Measurements from ENCODE around the gene SPECC1.
"Not testable (repeated sequence)": the region's sequence is repeated elsewhere in the genome, so short reads cannot be mapped to it uniquely, and the experiment has no call there.

SPECC1 gene

DNA sequence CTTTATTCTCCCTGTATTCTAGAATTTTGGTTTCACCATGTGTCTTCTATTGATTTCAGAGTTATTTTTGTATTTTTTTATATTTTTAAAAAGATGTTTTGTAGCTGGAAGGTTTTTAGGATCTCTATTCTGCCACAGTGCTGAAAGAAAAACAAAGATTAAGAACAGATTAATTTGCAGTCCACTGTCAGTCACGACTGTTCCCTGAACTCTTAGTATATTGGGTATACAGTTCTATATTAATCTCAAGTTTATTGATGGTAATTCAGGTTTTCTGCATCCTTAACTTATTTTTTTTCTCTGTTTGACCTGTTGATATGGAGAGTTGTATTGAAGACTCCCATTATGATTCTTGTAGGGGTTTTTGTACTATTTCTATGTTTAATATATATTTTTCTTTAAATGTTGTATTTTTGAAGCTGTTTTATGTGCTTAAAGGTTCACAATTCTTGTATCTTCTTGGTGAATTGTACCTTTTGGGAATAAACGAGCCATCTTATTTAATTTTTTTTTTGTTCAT, 2.9 kb downstream of the SPECC1 start:
- DNase-seq: no peak

DNA sequence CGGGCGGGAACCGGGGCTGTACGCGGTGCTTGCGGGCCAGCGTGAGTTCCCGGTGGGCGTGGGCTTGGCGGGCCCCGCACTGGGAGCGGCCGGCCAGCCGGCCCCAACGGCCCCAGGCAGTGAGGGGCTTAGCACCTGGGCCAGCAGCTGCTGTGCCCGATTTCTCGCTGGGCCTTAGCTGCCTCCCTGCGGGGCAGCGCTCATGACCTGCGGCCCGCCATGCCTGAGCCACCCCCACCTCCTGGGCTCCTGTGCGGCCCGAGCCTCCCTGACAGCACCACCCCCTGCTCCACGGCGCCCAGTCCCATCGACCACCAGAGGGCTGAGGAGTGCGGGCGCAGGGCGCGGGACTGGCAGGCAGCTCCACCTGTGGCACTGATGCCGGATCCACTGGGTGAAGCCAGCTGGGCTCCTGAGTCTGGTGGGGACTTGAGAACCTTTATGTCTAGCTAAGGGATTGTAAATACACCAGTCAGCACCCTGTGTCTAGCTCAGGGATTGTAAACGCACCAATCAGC, 7.4 kb downstream of the SPECC1 start:
- DNase-seq: not testable (repeated sequence)

DNA sequence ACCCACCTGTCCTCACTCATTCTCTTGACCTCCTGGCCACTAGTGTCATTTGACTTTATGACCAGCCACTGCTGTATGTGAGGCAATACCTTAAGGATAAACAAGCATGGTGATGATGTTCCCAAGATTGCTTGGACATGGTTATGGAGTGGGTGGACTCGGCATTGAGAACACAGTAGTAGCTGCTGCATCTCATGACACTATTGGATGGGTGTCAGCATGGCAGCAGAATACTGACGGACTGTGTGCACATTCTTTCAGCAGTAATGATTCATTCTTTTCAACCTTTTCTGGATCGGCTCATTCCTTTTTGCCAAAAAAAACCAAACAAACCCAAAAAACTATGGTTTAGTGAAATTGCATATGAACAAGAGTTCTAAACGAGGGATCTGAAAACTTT, 13.5 kb downstream of the SPECC1 start:
- no peak for DNase-seq

DNA sequence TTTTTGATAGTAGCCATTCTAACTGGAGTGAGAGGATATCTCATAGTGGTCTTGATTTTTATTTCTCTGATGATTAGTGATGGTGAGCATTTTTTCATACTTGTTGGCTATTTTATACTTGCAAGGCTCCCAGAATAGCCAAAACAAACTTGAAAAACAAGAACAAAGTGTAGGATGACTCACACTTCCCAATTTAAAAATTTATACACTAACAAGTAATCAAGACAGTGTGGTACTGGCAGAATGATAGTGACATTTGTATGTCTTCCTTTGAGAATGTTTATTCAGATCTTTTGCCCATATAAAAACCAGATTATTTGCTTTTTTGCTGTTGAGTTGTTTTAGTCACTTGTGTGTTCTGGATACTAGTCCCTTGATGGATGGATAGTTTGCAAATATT, 17.8 kb downstream of the SPECC1 start:
- no peak for DNase-seq

DNA sequence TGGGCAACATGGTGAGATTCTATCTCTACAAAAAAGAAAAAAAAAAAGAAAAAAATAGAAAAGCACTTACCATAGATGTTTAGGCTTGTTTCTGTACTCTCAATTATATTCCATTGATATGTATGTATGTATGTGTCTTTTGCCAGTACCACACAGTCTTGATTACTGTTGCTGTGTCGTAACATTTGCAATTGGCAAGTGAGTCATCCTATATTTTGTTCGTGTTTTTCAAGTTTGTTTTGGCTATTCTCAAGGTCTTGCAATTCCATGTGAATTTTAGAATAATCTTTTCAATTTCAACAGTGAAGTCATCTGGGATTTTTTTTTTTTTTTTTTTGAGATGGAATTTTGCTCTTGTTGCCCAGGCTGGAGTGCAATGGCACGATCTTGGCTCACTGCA, 19.3 kb downstream of the SPECC1 start:
- no peak for DNase-seq

DNA sequence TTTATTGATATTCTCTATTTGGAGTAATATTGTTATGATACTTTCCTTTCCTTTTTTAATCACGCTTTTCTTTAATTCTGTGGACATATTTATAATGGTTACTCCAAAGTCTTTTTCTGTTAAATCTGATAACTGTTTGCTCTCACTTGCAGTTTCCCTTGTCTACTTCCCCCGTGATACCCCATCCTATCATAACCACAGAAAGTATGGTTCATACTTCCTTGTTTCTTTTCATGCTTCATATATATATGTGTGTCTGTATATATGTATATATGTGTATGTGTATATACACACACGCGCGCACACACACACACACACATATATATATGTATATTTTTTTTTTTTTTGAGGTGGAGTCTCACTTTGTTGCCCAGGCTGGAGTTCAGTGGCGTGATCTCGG, 23.5 kb downstream of the SPECC1 start:
- no peak for DNase-seq

DNA sequence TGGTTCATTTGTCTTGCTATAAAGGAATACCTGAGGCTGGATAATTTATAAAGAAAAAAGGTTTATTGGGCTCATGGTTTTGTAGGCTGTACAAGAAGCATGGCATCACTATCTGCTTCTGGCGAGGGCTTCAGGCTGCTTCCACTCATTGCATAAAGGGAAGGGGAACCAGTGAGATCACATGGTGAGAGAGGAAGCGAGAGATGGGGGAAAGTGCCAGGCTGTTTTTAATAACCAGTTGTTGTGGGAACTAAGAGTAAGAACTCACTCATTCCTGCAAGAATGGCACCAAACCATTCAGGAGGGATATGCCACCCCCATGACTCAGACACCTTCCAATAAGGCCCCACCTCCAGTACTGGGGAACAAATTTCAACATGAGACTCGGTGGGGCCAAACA, 24.3 kb downstream of the SPECC1 start:
- DNase-seq: no peak

DNA sequence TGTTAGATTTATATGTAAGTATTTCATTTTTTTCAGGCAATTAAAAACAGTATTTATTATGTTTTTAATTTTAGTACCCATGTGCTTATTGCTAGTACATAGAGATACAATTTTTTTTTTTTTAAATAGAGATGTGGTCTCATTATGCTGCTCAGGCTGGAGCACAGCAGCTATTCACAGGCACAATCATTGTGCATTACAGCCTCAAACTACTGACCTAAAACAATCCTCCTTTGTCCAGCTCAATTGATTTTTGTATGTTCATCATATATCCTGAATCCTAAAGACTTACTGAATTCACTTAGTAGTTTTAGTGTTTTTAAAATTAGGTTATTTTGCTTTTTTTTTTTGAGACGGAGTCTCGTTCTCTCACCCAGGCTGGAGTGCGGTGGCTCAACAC, 26.3 kb downstream of the SPECC1 start:
- DNase-seq: no peak

DNA sequence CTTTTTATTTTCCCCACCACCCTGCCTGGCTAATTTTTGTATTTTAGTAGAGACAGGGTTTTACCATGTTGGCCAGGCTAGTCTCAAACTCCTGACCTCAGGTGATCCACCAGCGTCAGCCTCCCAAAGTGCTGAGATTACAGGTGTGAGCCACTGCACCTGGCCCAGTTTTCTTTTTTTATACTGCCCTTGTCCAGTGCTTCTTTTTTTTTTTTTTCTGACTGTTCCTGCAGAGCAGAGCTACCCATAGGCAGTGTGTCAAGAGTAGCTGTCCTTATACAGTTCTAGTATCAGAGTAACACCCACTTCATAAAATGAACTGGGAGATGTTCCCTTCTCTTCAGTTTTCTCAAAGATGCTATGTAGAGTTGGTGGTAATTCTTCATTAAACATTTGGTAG, 28.1 kb downstream of the SPECC1 start:
- not testable (repeated sequence) for DNase-seq

DNA sequence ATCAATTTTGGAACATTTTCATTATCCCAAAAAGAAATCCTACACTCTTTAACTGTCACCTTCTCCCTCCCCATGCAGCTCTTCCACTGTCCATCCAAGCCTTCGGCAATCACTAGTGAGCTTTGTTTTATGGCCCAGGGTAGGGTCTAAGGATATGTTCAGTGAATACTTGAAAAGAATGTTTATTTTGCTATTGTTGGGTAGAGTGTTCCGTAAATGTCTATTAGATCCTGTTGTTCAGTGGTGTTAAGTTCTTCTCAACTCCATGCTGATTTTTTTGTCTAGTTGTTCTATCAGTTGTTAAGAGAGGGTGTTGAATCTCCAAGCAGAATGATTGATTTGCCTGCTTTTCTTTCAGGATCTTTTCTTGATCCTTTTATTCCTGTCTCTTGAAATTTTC, 29.9 kb downstream of the SPECC1 start:
- no peak for DNase-seq

DNA sequence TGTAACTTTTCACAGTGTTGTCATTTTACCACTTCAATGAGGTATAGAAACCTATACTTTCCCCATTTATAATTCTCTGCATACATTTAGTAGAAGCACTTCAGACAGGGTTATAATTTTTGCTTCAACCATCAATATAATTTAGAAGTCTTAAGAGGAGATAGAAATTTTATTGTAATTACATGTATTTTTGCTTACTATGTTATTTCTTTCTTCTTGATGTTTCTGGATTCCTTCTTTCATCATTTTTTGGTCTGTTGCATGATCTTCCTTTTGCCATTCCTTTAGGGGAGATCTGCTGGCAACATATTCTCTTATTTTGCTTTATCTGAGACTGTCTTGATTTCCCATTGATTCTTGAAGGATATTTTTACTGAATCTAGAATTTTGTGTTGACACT, 31.1 kb downstream of the SPECC1 start:
- DNase-seq: no peak

DNA sequence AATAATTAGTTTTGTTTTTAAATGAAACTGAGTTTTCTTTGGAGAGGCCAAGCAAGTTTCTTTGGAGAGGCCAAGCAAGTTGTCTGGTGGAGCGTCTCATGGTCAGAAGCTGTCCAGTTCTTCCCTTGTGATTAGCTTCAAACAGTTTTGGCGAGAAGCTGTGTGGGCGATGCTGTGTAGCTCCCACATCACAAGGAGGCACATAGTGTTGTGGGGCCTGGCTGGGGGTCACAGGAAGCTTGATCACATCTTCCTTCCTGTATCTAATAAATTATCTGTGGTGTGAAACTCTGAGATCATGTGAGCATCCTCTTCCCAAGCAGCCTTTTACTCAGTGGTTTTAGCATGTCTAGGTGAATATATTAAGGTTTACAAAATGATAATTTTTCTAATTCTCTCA, 33.9 kb downstream of the SPECC1 start:
- no peak for DNase-seq

DNA sequence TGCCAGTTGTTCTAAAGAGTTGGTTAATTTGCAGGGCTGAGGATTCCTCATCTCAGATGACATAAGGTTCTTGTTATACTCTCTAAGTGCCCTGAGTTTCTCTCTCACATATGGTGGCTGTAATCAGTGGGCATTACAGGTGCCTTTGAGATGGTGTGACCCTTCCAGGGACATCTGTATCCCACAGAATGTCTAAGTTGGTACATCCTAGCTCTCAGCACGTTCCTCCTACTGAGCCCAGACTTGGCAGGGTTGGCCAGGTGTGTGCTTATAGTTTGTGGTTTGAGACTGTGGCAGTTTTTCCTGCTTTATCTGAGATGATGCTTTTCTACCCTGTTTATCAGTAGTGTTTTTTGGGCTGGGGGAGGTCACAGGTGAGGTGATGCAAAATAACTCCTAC, 36.3 kb downstream of the SPECC1 start:
- DNase-seq: no peak

DNA sequence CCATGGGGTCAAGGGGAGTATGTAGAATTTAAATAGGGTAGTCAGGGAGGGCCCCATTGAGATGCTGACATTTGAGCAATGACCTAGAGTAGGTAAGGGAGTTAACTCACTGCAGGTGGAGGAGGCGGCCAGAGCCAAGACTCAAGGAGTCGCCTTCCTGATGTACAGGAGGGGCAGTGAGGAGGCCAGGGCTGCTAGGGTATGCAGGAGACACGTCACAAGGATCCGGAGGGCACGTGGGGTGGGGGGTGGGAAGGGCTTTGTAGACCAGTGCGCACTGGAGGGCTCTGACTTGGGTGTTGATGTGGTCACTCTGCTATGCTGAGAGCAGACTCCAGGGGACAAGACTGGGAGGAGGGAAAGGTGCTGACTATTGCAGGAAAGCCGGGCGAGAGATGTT, 37.5 kb downstream of the SPECC1 start:
- DNase-seq: no peak

DNA sequence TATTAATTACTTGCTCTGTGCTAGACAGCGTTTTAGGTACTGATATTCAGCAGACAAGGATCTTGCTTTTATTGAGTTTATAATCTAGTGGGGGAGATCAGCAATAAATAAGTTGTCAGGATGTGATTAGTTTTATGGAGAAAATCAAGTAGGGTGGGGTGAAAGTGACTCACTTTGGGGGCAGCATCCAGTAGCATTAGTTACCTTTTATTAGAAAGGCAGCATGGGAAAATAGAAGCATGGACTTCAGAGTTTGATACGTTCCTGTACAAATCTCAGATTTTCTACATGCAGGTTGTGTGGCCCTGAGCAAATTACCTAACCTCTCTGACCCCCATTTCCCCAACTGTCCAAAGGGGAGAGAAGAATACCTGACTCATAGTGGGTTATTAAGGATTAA, 42.5 kb downstream of the SPECC1 start:
- DNase-seq: no peak

DNA sequence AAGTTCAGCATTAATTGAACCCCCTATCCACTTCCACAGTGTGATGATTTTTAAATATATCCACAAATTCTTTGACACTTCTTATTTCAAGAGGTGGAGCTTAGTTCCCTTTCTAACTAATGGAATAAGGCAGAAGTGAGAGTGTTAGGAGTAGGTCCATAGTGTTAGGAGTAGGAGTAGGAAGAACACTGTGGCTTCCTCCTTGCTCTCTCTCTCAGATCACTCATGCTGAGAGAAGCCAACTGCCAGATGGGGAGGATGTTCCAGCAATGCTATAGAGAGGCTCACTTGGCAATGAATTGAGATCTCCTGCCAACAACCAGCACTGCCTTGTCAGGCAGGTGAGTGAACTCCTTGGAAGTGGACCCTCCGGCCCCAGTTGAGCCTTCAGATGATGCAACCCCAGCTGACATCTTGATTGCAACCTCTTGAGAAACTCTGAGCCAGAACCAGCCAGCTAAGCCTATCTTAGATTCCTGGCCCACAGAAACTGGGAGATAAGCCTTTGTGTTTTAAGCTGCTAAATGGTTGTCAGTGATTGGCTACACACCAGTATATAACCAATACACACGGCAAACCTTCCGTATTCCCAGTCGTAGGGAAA, 44.3 kb downstream of the SPECC1 start:
- DNase-seq: no peak

DNA sequence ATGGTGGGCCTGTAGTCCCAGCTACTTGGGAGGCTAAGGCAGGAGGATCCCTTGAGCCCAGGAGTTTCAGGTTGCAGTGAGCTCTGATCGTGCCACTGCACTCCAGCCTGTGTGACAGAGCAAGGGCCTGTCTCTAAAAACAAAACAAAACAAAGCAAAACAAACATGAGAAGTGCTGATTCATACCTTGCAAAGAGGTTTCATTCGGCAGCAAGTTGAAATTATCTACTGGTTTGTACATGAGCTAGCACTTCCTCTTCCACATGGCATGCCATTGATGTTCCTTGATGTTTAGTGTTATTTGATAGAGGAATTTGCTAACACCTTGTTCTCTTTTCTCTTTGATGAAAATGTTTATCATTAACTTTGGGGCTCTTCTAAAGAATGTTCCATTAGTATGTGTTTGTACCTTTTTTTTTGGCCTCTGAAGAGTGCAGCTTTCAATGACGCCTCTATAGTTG, 50.6 kb downstream of the SPECC1 start:
- DNase-seq: no peak

DNA sequence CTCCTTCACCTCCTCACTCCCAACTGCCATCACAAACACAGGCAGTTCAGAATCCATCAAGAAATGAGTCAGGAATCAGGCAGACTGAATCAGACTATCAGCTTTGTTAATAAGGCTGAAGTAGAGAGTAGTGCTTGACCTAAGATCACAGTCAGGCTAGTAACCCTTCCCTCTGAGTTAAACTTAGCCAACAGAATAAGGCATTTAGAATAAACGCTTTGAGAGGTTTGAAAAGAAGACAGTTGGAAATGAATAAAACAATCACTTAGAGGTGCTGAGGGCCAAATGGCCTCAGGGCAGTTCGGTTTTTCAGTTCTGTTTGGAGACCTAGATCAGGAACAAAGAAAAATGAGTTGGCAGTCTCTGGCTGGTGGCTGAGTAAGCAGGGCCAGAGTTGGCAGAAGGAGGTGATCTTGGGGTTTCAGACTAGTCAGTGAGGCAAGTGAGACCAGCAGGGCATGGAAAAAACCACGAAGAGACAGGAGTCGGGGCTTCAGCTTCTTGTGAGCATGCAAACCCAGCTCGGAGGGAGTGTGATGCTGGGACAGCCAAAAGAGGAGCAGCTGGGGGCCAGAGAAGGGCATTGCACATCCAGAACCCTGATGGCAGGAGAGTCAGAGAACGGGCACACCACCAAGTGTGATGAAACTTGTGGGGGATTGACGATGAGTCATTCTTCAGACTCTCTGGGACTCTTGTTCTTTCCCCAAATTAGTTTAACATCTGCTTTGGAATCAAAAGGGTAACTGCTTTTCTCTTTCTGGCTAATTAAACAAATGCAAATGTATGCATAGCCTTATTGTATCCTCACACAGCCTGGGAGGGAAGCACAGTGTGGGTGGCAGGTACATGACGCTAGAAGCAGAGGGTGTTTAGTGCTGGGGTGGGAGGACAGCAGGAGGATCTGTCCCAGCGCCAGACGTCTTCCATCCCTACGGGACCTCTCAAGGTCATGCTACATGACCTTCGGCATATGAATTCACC, 54.8 kb downstream of the SPECC1 start:
- DNase-seq: no peak

DNA sequence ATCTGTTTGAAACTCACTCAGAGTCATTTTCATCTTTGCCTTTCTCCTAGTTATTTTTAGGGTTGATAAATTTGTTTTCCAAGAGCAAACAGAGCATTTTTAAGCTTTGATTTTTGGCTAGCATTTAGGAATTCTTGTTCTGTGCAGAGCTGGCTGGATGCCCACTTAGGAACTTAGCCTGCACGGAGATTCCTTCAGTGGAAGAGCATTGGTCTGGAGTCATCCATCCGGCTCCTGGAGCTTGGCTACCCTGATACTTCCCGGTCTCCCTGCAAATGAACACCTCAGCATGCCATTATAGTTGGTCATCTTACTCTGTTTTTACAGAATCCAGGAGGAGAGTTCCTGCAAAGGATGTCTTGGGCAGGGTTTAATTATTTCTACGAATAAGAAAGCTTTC, 57.1 kb downstream of the SPECC1 start:
- no peak for DNase-seq

DNA sequence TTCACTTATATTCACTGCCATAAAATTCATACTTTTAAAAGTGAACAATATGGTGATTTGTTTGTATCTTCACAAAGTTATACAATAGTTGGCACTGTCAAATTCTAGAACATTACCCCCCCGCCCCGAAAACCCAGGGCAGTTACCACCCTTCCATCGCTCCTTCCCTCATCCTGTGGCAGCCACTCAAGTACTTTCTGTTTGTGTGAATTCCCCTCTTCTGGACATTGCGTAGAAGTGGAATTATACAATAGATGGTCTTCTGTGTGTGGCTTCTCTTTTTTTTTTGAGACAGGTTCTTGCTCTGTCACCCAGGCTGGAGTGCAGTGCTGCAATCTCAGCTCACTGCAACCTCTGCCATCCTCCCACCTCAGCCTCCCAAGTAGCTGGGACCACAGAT, 58.6 kb downstream of the SPECC1 start:
- no peak for DNase-seq

DNA sequence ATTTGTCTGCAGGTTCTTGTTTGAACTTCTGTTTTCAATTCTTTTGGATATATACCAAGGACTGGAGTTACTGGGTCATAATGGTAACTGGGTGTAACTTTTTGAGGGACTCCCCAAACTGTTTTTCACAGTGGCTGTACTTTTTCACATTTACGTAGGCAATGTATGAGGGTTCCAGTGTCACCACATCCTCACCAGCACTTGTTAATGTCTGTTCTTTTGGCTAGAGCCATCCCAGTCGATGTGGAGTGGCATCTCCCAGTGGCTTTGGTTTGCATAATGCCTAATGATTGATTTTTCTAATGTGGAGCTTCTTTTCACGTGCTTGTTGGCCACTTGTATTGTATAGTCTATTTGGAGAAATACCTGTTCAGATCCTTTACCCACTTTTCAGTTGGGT, 59.3 kb downstream of the SPECC1 start:
- no peak for DNase-seq

DNA sequence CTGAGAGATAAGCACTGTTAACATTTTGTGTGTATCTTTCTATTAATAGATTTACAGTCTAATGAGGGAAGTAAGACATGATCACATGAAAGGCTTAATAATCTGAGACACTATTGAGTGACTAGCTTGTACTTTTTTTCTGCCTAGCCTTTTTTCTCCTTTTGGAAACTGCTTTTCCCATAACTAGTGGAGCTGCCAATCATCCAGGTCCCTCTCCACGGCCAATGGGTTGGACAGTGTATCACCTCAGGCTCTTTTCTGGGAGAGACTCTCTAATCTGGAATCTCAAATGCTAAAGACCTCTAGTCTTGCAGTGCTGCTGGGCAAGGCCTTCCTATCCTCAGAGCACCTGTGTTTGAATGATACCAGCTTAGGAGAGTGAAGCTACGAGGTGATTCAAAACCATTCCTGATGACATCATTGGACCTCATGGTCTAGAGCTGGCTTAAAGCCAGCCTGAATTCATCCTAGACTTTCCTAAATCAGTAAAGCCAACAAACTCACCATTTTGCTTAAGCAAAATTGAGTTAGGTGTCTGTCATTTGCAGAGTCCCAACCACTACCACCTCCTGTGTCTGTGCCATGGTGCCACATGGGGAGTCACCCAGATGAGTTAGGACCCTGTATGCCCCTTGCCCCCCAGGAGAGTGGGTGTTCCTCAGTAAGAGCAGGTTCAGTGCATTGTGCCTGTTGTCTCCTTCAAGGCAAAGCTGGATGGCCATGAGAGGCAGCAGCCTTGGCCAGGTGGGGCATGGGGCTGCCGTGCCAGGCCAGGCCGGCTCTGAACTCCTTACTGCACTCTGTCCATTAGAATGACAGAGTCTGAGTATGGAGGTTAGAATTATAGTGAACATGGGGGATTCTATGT, 62.9 kb downstream of the SPECC1 start:
- DNase-seq: no peak

DNA sequence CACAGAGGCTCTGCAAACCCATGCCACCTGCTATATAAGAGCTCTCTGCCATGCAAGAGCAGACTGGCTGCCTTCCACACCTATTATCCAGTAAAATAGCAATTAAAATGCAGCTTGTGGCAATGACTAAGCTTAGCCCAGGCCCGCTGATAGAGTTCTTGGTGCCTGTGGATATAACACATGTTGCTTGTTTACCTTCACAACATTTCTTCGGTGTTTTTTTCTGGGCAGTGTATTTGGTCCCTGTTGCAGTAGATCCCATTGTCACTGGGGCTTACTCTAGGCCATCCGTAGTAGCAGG, 63.5 kb downstream of the SPECC1 start:
- DNase-seq: no peak

All from activated gamma-delta T cell (primary cell).